Testis (tissue), 2 donors: ENCODE measurements around the gene LRRC4C.

Source experiments
- CTCF ChIP-seq, 3 experiments: fragments of 450-650 bp in 2 of 3; fragments of 200-600 bp in 1 of 3; sonication (generic) in 1 of 3; IDR thresholded peaks; one replicate each; pipeline ENCODE4 v1.5.1; 2016 to 2019; ENCODE audit warnings: antibody characterized with exemption in 3 of 3, mild to moderate bottlenecking in 2 of 3, moderate library complexity in 1 of 3
- POLR2A ChIP-seq: fragments of 450-650 bp; IDR thresholded peaks from one replicate; pipeline ENCODE4 v1.6.1; 2017; ENCODE audit warnings: antibody characterized with exemption, mild to moderate bottlenecking, moderate library complexity

DNA sequence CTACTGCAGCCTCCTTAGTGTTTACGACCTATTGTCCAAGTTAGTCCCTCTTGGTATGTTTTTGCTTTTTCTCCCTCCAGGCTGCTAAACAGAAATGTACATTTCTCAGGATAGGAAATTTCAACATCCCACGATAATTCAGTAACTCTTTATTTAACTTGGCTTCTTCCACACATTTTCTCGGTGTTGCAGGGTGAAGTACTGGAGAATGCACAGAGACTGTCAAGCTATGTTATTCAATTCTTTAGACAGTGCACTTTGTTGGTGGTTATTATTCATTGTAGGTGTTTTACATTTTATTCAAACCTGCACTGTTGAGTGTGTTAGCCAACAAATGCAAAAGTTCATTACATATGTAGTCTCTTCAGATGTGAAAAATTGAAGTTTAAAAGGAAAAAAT lies 839.8 kb downstream of the LRRC4C start:
- no peak for TF ChIP-seq CTCF (IDR thresholded peaks at IDR 0.05)
- no peak for TF ChIP-seq POLR2A
